HepG2 (cell line): Measurements from ENCODE around the gene FNDC3B.

Experiments used
- ATF7 ChIP-seq, 2 experiments: fragments of 450-650 bp in 1 of 2; sonication (generic) in 1 of 2; formaldehyde crosslinking in 1 of 2; IDR thresholded peaks; 2 replicates each; pipeline versions ENCODE4 v1.4.0 to v1.6.1; 2016 to 2020; ENCODE audit warnings: antibody characterized with exemption in 1 of 2, mild to moderate bottlenecking in 1 of 2, missing genetic modification reagents in 1 of 2
- MED13 ChIP-seq: sonication (generic); formaldehyde crosslinking; IDR thresholded peaks from 2 replicates; pipeline ENCODE4 v1.5.0; 2020; ENCODE audit warnings: missing genetic modification reagents
- NCOA2 ChIP-seq: sonication (generic); formaldehyde crosslinking; IDR thresholded peaks from 2 replicates; pipeline ENCODE4 v1.8.0; 2022; ENCODE audit warnings: inconsistent platforms
- PCBP2 ChIP-seq: fragments of 200-400 bp; formaldehyde crosslinking; optimal IDR thresholded peaks from 2 replicates; pipeline ENCODE3; 2018; ENCODE audit warnings: low read length, low read depth; ENCODE audit not compliant: poor library complexity, severe bottlenecking
- PHF20 ChIP-seq: sonication (generic); formaldehyde crosslinking; IDR thresholded peaks from 2 replicates; pipeline ENCODE4 v1.5.0; 2020; ENCODE audit warnings: mild to moderate bottlenecking, missing genetic modification reagents
- ZFP91 ChIP-seq: sonication (generic); formaldehyde crosslinking; IDR thresholded peaks from 2 replicates; pipeline ENCODE4 v1.9.0; 2022; ENCODE audit warnings: missing genetic modification reagents, mild to moderate bottlenecking, borderline replicate concordance

- no peak for TF ChIP-seq PCBP2
- TF ChIP-seq MED13 (CRISPR knock-in tag) = peak; percentile 64; the same call in 1 of the 2 replicates
- peak; percentile 82 for TF ChIP-seq ZFP91 (CRISPR knock-in tag)
- peak; percentile 26; the same call in 1 of the 2 replicates for TF ChIP-seq PHF20
- no peak for TF ChIP-seq ATF7 (IDR thresholded peaks at IDR 0.05)
- TF ChIP-seq ATF7 (CRISPR knock-in tag; IDR thresholded peaks at IDR 0.05) = no peak
- TF ChIP-seq NCOA2 (CRISPR knock-in tag) = no peak; the same call in 1 of the 2 replicates
Measured at GRCh38 chr3:172039436-172040077, at the start of gene FNDC3B.
